ENCODE data around the gene SLC22A7.
"Not testable (repeated sequence)": the region's sequence is repeated elsewhere in the genome, so short reads cannot be mapped to it uniquely, and the experiment has no call there.

SLC22A7 gene

DNA sequence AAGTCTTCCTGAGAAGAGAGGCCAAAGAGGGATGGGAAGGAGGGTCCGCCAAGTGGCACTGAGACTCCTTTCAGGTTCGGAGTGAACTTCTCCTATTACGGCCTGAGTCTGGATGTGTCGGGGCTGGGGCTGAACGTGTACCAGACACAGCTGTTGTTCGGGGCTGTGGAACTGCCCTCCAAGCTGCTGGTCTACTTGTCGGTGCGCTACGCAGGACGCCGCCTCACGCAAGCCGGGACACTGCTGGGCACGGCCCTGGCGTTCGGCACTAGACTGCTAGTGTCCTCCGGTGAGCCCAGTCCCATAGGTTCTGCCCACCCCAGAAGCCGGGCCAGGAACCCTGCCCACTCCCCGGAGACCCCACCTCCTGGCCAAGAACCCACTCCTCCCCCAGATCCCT, 4.1 kb downstream of the SLC22A7 start:
- no peak for DNase-seq (ENCODE audit: low spot score)

DNA sequence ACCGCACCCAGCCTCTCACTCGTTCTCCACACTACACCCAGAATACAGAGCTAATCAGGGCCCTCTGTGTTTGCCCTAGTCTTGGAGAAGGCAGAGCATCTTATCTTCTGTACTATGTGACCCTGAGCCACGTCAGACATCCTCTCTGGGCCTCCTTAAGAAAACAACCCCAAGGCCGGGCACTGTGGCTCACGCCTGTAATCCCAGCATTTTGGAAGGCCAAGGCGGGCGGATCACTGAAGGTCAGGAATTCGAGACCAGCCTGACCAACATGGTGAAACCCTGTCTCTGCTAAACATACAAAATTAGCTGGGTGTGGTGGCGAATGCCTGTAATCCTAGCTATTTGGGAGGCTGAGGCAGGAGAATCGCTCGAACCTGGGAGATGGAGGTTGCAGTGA, 4.9 kb downstream of the SLC22A7 start:
- not testable (repeated sequence) for DNase-seq (ENCODE audit: low spot score)

DNA sequence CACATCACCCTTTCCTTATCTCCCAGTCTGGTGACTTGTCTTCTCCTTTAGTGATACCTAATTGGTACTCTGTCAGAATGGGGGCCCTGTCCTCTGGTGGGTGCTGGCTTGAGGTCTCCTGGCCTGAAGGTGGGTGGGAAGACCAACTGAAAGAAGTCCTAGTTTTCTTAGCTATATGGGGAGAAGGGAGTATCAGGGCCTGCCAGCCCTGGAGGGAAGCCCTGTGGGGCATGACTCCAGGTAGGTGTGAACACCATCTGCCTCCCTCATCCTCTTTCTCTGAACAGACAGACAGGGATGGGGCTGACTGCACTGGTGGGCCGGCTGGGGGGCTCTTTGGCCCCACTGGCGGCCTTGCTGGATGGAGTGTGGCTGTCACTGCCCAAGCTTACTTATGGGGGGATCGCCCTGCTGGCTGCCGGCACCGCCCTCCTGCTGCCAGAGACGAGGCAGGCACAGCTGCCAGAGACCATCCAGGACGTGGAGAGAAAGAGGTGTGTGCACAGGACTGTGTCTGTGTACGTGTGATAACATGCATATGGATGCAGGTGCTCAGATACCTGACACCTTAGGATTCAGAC, 5.8 kb downstream of the SLC22A7 start:
- DNase-seq (ENCODE audit: low spot score), result no peak

DNA sequence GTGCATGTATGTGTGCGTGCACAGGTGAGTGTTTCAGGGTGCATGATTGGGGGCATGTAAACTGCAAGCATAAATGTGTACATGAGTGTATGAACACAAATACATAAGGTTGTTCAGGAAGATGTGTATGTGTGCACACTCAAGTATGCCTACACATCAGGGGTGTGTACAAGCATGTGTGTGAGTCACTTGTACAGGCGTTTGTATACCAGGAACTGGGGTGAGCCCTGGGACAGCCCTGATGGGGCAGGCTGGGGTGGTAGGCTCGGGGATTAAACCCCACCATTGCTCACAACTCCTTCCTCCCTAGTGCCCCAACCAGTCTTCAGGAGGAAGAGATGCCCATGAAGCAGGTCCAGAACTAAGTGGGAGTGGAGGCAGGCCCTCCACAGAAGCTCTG, 6.3 kb downstream of the SLC22A7 start:
- DNase-seq (ENCODE audit: low spot score), result peak; percentile 3

DNA sequence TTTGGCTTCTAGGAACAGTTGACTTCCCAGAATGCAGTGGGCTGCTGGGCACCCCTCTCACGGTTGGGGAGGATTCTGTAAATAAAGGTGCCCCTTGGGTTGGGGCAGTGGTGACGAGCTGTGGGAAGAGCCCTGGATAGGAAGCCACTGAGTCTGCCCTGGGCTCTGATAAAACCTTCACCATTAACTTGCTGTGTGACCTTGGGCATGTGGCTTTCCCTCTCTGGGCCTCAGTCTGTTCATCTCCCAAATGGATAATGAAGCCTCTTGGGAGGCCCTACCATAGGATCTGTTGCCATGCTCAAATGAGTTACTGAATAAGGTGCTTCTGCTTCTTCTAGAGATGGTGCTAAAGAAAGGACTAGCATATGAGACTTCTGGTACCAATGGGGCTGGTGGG, 6.8 kb downstream of the SLC22A7 start:
- DNase-seq (ENCODE audit: low spot score), result no peak

DNA sequence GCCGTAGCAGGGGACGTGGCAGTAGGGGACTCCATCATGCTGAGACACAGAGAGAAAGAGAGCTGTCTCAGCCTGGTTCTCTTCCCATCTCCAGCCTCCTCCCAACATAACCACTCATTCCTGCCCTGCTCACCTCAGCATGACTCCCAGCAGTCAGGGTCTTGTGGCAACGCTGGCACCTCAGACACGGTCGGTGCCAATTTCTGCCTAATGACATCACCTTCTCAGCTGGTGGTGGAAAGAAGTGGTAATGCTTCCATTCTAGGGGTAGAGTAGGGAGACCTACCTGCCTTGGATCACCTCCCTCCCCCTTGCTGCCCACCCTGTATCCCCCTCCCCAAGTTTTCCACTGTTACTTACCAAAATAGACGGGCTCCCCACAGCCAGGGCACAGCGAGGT, 8.0 kb downstream of the SLC22A7 start:
- DNase-seq (ENCODE audit: low spot score), result no peak

DNA sequence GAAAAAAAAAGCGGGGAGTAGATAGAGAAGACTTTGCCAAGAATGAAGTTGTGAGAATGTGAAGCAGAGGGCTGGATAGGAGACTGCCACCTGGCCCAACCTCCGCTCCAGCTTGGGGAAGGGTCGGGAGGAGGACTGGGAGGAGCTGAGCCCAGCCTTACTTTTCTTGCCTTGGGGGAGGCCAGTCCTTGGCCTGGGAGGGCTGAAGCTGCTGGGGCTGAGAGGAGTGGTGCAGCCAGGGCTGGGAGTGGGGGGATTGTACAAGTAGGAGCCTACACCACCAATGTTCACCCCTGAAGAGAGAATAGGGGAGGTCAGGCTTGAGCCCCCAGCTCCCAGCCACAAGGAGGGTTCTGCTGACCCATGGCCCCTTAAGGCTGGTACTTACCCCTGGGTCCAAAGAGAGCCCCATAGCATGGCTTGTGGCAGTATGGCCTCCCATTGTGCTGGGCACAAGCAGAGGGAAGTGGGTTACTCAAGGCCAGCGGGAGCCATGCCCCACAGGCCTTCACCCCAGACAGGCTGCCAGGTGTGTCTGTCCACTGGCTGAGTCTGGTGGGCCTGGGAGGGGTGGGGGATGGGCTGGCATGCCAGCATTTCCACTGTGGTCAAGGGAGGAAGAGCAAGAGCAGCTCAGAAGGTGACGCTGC, 9.5 kb downstream of the SLC22A7 start:
- DNase-seq (ENCODE audit: low spot score), result no peak

DNA sequence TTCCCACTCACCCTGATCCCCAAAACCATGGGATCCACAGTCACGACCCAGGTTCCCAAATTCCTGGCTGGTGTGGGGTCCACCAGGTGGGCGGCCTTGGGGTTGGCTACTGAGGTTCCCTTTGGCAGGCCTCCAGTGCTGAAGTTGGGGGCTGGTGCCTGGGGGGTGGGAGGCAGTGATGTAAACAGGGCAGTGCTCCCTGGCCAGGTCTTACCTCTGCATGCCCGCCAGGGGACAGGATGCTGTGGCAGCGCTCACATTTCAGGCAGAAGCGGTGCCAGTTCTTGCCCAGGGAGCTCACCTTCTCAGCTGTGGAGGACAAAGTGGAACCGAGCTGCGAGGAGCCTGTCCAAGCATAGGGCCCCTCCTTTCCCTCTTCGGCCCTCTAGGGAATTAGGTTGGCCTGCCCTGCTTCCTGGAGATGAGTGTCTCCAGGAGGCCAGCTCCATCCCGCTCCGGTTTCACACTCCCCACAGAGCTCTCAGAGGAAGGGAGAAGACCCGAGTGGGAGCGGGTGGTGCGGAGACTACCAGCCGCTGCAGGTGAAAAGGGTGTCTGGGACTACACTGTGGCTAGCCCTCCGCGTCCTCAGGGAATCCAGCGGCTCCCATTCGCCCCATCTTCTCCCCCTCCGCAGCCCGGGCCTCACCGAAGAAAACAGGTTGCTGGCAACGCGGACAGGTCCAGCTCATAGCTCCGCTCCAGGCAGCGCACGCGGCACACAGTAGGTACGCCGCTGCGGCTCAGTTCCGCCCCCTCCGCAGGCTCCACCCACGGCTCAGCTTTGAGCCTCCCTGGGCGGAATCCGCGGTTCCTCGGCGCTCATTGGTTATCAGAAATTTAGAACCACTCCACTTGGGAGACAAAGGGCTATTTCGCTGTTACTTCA, 10.3 kb downstream of the SLC22A7 start, which contains the start of gene CRIP3:
TSS of gene CRIP3 (minus strand) at position 726 of the 889 bp plus-strand sequence. CDS start at position 692, 34 bp downstream.
- peak; percentile 14 for DNase-seq (ENCODE audit: low spot score)

DNA sequence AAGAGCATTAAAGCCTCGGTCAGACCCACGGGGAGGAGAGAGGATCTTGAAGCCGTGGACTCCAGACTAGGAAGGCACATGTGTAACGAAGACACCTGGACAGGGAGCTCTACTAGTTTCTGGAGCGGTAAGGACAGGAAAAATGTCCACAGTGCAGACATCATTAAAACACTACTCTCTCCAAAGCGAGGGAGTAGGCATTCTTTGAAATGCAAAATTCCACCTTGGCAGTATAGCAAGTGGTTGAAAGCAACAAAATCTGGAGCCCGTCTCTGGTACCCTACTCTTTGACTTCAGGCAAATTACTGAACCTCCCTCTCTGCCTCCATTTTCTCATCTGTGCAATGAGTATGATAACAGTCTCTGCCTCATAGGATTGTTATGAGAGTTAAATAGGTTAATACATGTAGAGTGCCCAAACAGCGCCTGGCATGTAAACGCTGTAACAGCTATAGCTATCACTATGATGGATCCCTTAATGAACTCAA, 11.0 kb downstream of the SLC22A7 start:
- DNase-seq (ENCODE audit: low spot score), result no peak

DNA sequence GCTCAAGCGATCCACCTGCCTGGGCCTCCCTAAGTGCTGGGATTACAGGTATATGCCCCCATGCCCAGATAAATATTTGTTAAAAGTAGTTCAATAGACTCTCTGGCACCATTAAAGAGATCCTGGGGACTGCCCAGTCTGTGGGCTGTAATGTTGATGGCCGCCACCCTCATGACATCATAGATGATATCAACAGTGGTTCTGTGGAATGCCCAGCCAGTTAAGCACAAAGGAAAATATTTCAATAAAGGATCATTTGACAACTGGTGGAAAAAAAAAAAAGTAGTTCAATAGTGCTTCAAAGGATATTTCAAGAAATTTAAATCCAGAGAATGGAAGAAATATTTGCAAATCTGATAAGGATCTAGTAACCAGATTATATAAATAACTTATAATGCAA, 12.1 kb downstream of the SLC22A7 start:
- DNase-seq (ENCODE audit: low spot score), result no peak

DNA sequence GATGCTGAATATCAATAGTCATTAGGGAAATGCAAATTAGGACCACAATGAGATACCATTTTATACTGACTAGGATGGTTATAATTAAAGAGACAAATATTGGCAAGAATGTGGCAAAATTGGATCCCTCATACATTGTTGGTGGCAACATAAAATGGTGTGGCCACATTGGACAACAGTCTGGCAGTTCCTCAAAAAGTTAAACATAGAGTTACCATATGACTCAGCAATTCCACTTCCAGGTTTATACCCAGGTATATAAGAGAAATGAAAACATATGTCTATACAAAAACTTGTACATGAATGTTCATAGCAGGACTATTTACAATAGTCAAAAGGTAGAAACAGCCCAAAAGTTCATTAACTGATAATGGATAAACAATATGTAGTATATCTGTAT, 12.6 kb downstream of the SLC22A7 start:
- no peak for DNase-seq (ENCODE audit: low spot score)

DNA sequence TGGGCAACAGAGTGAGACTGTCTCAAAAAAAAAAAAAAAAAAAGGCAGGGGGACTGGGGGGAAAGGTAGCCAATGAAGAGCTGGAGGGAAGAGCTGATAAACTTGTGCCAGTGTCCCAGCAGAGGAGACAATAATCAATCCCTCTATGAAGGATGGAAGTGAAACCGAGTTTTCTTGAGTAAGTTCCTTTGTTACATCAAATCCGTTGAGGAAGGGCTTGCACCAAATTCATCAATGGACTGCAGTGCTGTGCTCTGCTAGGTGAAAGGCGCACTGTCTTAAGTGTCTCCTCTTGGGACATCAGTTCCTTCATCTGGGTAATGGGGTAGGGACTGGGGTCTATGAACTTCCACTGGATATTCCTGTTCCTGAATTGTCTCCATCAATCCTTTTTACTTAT, 13.6 kb downstream of the SLC22A7 start:
- no peak for DNase-seq (ENCODE audit: low spot score)

DNA sequence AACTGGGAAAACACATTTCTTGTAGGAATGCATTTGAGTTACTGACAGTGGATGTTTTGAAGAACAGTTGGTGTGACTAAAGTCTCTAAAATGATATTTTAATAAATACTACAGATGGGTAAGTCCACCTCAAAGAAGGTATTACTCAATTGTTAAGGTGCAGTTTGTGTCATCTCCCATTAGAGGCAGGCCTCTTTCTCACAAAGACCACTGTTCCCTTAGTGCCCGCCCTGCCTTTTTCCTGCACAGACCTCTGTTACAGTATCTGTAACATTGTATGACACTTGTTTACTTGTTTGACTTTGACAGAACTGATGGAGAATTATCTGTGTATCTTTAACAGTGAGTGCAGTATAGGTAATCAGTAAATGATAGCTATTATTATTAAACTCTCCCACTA, 15.8 kb downstream of the SLC22A7 start:
- no peak for DNase-seq (ENCODE audit: low spot score)

DNA sequence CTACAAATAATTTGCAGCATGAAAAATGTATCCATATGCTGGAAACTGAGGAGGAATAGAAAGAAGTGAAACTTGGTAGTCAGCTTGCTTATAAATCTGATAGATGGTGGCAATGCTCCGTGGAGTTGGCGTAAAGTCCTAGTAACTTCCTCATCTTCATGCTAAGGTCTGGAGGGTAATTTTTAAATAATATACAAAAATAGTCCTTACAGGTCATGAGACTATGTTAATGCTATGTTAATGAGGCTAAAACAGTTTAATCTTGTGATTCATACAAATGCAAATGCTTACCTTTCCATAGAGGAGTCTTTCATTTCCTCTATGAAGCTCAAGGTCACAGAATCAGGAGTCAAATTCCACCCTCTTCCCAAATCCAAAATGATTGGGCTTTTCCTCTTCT, 20.0 kb downstream of the SLC22A7 start:
- no peak for DNase-seq (ENCODE audit: low spot score)

DNA sequence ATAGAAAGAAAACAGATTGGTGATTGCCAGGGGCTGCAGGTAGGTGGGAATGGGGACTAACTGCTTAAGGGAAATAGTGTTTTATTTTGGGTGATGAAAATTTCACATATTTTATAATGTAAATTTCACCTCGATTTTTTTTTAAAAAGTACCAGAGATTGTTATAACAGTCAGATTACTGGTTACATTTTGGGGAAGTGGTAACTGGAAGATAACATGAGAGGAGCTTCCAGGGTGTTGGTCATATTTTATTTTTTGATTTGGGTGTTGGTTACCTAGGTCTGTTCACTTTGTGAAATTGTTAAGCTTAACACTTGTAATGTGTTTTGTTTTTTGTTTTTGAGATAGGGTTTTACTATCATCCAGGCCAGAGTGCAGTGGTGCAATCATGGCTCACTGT, 27.8 kb downstream of the SLC22A7 start:
- DNase-seq (ENCODE audit: low spot score), result no peak

DNA sequence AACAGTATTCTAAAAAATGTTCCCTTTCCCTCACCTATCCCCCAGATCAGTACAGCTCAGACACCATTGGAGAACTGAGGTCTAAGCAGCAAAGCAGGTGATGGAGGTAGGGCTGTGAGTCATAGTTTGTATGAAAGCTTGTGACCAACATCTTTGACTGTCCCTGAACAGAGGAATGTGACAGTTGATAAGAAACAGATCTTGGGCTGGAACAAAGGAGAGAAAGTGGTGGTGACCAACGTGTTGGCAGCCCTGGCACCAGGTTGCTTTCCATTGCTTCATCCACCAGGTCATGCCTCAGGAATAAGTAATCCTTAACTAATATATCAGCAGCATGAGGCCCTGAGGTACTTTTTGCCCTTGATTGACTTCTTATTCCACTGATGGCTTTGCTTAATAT, 30.5 kb downstream of the SLC22A7 start:
- DNase-seq (ENCODE audit: low spot score), result no peak

DNA sequence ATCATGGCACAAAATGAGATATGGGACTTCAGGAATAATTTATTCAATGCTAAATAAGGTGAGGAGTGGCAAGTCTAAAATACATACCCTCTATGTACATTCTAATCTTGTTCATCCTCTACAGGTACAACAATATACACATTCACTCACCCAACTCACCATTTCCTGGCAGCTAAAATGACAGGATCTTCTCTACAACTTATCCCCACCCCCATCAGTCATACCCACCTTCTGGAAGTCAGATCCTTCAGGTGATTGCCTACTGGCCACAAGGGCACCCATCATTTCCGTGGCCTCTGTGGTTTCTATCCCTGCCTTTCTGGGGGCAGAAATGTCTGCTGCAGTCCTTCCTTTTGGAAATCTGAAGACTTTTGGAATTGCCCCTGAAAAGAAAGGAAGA, 33.4 kb downstream of the SLC22A7 start:
- DNase-seq (ENCODE audit: low spot score), result no peak

DNA sequence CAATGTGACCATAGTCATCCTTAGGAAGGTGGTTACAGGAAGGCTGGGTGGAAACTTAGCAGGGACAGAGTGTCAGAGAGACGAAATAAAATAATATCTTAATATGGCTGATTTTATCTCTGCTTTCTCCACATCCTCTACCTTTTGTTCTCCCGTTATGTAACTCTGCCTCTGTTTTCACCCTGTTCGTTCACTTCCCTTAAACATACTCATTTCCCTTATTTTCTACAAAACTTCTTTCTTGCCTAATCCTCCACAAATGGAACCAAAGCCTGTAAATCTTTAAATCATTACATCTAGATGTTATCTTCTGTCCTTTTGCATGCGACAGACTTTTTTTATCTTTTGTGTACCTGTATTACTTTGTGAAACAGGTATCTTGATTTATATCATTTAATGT, 33.8 kb downstream of the SLC22A7 start:
- DNase-seq (ENCODE audit: low spot score), result no peak

DNA sequence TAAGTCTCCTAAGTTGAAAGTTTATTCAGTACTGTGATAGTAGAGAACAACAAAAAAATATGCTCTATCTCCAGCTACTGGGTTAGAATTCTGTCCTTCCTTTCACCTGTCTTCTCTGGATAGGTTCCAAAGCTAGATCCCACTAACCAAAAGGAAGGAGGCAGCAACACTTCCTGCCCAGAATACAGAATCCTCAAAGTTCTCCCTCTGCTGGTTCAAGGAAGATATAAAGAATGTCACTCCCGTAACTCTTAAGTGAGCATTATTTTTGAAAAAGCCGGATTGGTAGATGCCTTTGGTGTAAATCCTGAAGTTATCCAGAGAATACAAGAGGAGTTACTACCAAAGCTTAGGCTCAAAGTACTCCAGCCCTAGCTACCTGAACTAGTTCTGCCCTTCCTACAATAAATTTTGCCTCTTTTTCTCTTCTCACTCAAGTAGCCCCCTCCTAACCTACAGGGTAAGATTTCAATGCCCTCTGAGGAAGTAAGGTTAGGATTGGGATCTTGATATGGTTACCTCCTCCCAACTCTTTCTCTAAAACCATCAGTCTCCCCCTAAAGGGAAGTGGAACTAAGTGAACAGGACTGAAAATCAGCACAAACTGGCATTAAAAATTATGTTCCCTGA, 36.5 kb downstream of the SLC22A7 start:
- DNase-seq (ENCODE audit: low spot score), result peak; percentile 34

DNA sequence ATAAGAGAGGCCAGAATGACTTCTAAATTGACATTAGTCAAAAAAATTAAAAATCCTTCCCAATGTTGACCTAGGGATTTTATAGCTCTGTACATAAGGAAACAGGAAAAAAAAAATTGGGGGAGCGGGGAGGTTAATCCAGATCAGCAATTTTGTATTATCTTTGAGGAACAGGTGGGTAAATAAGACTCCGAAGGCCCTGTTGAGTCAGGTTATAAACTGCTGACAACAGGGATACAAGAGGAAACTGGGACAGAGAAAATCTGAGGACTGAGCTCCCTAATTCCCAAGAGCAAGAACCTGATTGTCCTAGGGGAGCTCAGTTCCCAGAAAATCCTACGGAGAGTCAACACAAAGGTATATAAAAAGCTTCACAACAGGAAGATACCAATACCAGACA, 37.4 kb downstream of the SLC22A7 start:
- DNase-seq (ENCODE audit: low spot score), result no peak

DNA sequence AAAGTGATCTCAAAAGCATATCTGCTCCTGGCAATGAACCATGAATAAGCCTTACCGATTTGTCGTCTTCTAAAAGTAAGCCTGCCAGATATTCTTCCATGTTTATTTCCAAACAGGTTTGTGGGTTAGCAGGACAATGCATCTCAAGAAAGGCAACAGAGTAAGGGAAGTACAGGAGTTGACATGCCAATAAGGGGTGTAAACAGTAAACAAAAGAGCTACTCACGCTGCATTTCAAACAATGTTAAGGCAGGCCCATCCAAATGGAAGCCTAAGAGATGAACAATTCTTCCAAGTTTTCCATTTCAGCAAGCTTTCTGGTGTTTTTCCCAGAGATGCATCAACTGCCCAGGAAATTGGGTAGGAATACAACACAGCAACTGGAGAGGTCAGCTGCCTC, 38.3 kb downstream of the SLC22A7 start:
- no peak for DNase-seq (ENCODE audit: low spot score)

DNA sequence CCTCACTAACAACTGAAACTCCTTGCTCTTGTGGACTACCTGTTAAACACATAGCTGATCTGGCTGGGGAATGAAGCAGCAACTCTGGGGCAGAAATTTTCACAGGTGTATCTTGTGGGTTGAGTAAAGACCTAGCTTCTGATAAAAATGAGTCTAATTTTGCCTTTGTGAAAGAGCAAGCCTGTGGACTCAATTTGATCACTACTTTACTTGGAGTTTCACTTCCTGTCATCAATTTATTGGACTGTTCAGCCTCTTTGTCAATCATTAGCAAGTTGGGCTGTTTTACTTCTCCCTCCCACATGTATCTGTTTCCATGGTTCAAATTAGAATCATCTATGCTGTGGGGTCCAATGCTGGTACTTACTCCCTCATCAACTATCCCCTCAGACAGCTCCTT, 40.2 kb downstream of the SLC22A7 start:
- no peak for DNase-seq (ENCODE audit: low spot score)

DNA sequence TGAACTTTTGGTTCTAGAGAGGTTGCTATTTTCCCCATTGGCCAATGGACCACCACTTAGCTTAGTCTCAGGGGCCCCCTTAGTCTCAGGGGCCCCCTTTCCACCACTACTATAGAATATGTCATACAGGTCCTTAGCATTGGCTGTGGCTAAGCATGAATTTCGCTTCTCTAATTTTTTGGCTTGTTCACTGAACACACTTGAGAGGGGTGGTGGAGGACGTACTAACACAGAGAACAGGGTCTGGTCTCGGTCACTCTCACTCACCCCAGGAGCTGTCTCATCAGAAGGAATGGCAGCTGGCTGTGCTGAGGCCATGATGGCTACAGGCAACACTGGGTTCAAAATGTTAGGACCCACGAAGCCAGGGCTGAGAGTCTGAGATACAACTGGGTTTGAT, 41.1 kb downstream of the SLC22A7 start:
- no peak for DNase-seq (ENCODE audit: low spot score)
